GM18517 (cell line): Measurements from ENCODE around the gene JMJD1C.

Experiments used
- ATAC-seq: cut with Tn5 transposase; IDR thresholded peaks from one replicate; pipeline ENCODE4 v1.9.1; 2021; ENCODE audit warnings: mild to moderate bottlenecking, moderate library complexity; ENCODE audit not compliant: unreplicated experiment

JMJD1C gene

GRCh38 chr10:63438506-63439498, 27.0 kb downstream of the JMJD1C start:
- no peak for ATAC-seq

GRCh38 chr10:63437116-63437949, 28.4 kb downstream of the JMJD1C start:
- ATAC-seq, result no peak

GRCh38 chr10:63436225-63436624, 29.6 kb downstream of the JMJD1C start:
- ATAC-seq, result no peak

- ATAC-seq, result no peak
Observed at GRCh38 chr10:63434866-63435854, 30.6 kb downstream of the JMJD1C start.

- ATAC-seq, result no peak
Observed at GRCh38 chr10:63431962-63432797, 33.6 kb downstream of the JMJD1C start.

GRCh38 chr10:63430999-63431356, 34.8 kb downstream of the JMJD1C start:
- ATAC-seq, result no peak

- no peak for ATAC-seq
Observed at GRCh38 chr10:63430091-63430998, 35.4 kb downstream of the JMJD1C start.

- no peak for ATAC-seq
Observed at GRCh38 chr10:63429281-63429680, 36.5 kb downstream of the JMJD1C start.

GRCh38 chr10:63427013-63427412, 38.8 kb downstream of the JMJD1C start:
- no peak for ATAC-seq

GRCh38 chr10:63425512-63425911, 40.3 kb downstream of the JMJD1C start:
- ATAC-seq, result no peak

GRCh38 chr10:63424576-63424975, 41.2 kb downstream of the JMJD1C start:
- ATAC-seq, result no peak

- ATAC-seq, result no peak
Observed at GRCh38 chr10:63423494-63423893, 42.3 kb downstream of the JMJD1C start.

- ATAC-seq, result peak; percentile 96
Observed at GRCh38 chr10:63421591-63421990, 44.2 kb downstream of the JMJD1C start.

- ATAC-seq, result no peak
Observed at GRCh38 chr10:63416376-63416775, 49.4 kb downstream of the JMJD1C start.

- no peak for ATAC-seq
Observed at GRCh38 chr10:63415640-63416244, 50.0 kb downstream of the JMJD1C start.

- no peak for ATAC-seq
Observed at GRCh38 chr10:63414481-63415260, 51.1 kb downstream of the JMJD1C start.

- ATAC-seq, result no peak
Observed at GRCh38 chr10:63413429-63413828, 52.3 kb downstream of the JMJD1C start.
